ENCODE measurements around the gene ITGB3BP.

DNA sequence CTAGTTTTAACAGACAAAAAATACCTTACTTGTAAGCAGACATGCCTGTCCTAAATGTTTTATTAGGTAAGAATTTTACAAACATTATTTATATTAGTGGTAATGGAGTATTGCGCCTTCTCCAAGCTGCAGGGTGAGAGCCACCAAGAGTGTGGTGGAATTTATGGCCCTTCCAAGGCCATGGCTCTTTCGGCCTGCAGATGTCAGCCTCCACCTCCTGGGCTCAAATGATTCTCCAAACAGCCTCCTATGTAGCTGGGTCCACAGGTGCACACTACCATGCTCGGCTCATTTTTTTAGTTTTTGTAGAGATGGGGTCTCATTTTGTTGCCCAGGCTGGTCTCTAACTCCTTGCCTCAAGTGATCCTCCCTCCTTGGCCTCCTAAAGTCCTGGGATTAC, 56.3 kb downstream of the ITGB3BP start:
- TF ChIP-seq, protein P1, sequence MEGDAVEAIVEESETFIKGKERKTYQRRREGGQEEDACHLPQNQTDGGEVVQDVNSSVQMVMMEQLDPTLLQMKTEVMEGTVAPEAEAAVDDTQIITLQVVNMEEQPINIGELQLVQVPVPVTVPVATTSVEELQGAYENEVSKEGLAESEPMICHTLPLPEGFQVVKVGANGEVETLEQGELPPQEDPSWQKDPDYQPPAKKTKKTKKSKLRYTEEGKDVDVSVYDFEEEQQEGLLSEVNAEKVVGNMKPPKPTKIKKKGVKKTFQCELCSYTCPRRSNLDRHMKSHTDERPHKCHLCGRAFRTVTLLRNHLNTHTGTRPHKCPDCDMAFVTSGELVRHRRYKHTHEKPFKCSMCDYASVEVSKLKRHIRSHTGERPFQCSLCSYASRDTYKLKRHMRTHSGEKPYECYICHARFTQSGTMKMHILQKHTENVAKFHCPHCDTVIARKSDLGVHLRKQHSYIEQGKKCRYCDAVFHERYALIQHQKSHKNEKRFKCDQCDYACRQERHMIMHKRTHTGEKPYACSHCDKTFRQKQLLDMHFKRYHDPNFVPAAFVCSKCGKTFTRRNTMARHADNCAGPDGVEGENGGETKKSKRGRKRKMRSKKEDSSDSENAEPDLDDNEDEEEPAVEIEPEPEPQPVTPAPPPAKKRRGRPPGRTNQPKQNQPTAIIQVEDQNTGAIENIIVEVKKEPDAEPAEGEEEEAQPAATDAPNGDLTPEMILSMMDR (IDR thresholded peaks at IDR 0.05): no peak
- no peak for TF ChIP-seq POLR2A (IDR thresholded peaks at IDR 0.05)
